Keratinocyte (primary cell): ENCODE data around the gene PCCA.

ENCODE experiments used
- EZH2 ChIP-seq: IDR thresholded peaks from one replicate; pipeline ENCODE4 v1.6.1; 2012; ENCODE audit warnings: inconsistent platforms, mild to moderate bottlenecking, low read length, moderate library complexity
- TF ChIP-seq, protein P1 (sequence below), 3 experiments: IDR thresholded peaks in 1 of 3; conservative IDR thresholded peaks in 1 of 3; optimal IDR thresholded peaks in 1 of 3; 2 replicates in 2 of 3; 3 replicates in 1 of 3; pipeline versions ENCODE3 to v1.5.1; 2011; ENCODE audit warnings: low read length in 3 of 3, mild to moderate bottlenecking in 3 of 3, moderate library complexity in 2 of 3, control low read depth in 1 of 3, inconsistent platforms in 1 of 3; ENCODE audit not compliant: insufficient read depth in 2 of 3; ENCODE audit errors: extremely low read depth in 1 of 3

DNA sequence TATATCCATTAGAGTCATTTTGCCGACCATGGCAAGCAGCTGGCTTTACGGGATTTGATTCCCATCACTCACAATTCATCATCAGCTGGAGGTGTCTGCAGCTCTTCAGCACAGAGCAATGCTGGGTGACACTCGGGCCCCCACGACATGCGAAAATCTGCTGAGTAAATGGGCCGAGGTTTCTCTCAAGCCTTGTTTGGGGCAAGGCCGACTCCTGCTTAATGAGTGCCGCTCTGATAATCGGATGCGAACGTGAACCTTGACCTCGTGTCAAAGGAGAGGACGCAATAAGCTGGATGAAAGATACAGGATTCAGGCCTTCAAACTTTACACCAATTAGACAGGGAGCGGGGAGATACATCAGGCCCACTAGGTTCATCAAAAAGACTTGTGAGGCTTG, 434.5 kb downstream of the PCCA start:
- TF ChIP-seq, protein P1, sequence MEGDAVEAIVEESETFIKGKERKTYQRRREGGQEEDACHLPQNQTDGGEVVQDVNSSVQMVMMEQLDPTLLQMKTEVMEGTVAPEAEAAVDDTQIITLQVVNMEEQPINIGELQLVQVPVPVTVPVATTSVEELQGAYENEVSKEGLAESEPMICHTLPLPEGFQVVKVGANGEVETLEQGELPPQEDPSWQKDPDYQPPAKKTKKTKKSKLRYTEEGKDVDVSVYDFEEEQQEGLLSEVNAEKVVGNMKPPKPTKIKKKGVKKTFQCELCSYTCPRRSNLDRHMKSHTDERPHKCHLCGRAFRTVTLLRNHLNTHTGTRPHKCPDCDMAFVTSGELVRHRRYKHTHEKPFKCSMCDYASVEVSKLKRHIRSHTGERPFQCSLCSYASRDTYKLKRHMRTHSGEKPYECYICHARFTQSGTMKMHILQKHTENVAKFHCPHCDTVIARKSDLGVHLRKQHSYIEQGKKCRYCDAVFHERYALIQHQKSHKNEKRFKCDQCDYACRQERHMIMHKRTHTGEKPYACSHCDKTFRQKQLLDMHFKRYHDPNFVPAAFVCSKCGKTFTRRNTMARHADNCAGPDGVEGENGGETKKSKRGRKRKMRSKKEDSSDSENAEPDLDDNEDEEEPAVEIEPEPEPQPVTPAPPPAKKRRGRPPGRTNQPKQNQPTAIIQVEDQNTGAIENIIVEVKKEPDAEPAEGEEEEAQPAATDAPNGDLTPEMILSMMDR (optimal IDR thresholded peaks at IDR 0.05 in 1 of 3, IDR thresholded peaks at IDR 0.05 in 1 of 3, conservative IDR thresholded peaks at IDR 0.05 in 1 of 3; ENCODE audit: extremely low read depth in 1 of 3, insufficient read depth in 2 of 3, low read length in 3 of 3), result no peak
- TF ChIP-seq EZH2, result no peak
